Esophagus muscularis mucosa (tissue), 4 donors: ENCODE measurements around the gene IFI6. TPM values are rescaled to one million over a fixed set of nuclear protein-coding genes. Genes with fewer than 3 reads are reported as not detected.
A peak's percentile ranks its signal among the peaks of the same experiment; 100 is the strongest.

Source experiments
- DNase-seq: peaks from one replicate; pipeline ENCODE4 v3.0.0-alpha.2; 2017; ENCODE audit errors: extremely low spot score
- H3K27ac ChIP-seq, 4 donors: fragments of 200-600 bp; sonication (generic); replicated peaks in 1 of 4; 1 replicate in 3 of 4; 2 replicates in 1 of 4; pipeline ENCODE4 v1.5.1; 2016 to 2019; ENCODE audit warnings: mild to moderate bottlenecking in 1 of 4
- H3K27me3 ChIP-seq, 4 donors: fragments of 200-600 bp; sonication (generic); one replicate each; pipeline versions ENCODE4 v1.5.1 to v1.6.0; 2016 to 2019
- H3K36me3 ChIP-seq, 4 donors: fragments of 200-600 bp; sonication (generic); one replicate each; pipeline ENCODE4 v1.5.1; 2016 to 2019
- H3K4me1 ChIP-seq, 4 donors: fragments of 200-600 bp; sonication (generic); one replicate each; pipeline ENCODE4 v1.5.1; 2016 to 2019
- H3K4me3 ChIP-seq, 4 donors: fragments of 200-600 bp; sonication (generic); 1 replicate in 2 of 4; 2 replicates in 2 of 4; pipeline ENCODE4 v1.5.1; 2016 to 2019; ENCODE audit warnings: mild to moderate bottlenecking in 4 of 4, moderate library complexity in 1 of 4
- H3K9me3 ChIP-seq, 4 donors: fragments of 200-600 bp; sonication (generic); 1 replicate in 3 of 4; 2 replicates in 1 of 4; pipeline ENCODE4 v1.5.1; 2016 to 2019
- EP300 ChIP-seq: sonication (generic); formaldehyde crosslinking; IDR thresholded peaks from one replicate; pipeline ENCODE4 v1.6.1; 2017; ENCODE audit warnings: antibody characterized with exemption
- POLR2A ChIP-seq: fragments of 450-650 bp; IDR thresholded peaks from one replicate; pipeline ENCODE4 v1.6.1; 2017; ENCODE audit warnings: antibody characterized with exemption, moderate library complexity, mild to moderate bottlenecking, low read depth
- POLR2AphosphoS5 ChIP-seq, 2 donors: sonication (generic); formaldehyde crosslinking; IDR thresholded peaks; one replicate each; pipeline ENCODE4 v1.6.1; 2017; ENCODE audit warnings: antibody characterized with exemption in 2 of 2
- WGBS: methylation state at CpG from one replicate; pipeline ENCODE4 v1.1.5; 2018; 5-methylcytosine and 5-hydroxymethylcytosine counted together
- intact Hi-C: fragments of 100-400 bp; cut with DNase I; formaldehyde crosslinking; loops from one replicate; pipeline ENCODE4 v1.15.1; 2023
- total RNA-seq, 4 donors: library from RNA; depleted of rRNA; stranded (reverse); fragments of >200 nt; gene quantifications; one replicate each; pipeline versions ENCODE4 v1.1.0 to v1.2.1, GENCODE V29; 2016
- TF ChIP-seq, protein P1 (sequence below), 3 experiments: fragments of 200-600 bp in 2 of 3; fragments of 450-650 bp in 1 of 3; sonication (generic) in 2 of 3; IDR thresholded peaks; one replicate each; pipeline ENCODE4 v1.5.1; 2017 to 2019; ENCODE audit warnings: antibody characterized with exemption in 3 of 3, mild to moderate bottlenecking in 2 of 3, moderate library complexity in 1 of 3

Gene IFI6
- total RNA-seq, 4 donors from 2014 or later: 33.2 to 86.3 (median 70.2) TPM

DNA sequence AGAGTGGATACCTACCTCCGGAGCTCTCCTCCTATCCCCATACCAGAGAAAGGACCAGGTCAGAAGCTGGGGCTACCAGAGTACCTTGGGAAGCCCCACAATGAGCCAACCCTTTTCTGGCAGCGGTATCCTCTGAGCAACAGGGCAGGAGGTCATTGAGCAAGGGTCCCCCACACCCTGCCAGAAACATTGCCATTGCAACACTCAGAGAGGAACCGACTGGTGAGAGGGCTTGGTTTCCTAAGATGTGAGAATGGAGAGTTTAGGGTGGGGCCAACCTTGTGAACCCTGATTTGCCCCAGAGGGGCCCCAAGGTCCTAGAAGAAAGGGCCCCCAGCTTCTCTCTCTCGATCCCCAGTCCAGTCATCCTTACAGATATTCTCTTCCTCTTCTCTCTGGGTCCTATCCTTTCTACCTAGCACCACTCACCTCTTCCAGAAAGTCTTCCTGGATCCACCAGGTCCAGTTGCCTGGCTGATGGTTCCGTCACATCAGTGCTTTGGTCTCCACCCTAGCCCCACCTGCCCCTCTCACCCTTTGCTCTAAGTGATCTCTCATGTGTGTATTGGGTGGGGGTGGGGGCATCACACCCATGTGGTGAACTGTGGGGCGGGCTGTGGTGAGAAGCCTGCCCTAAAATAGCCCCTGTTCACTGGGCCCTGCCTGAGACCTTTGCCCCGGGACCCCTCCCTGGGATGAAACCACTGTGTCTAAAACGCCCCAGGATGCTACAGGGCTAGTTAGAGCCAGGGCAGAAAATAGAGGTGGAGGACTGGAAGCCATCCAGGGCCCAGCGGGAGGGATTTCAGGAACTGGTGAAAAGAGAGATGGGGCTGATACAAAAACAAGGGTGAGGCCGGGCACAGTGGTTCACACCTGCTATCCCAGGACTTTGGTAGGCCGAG, 45.7 kb downstream of the IFI6 start:
- peak in 1 of 2 donors; percentile 7 for TF ChIP-seq POLR2AphosphoS5 (IDR thresholded peaks at IDR 0.05)
- TF ChIP-seq EP300: no peak
- intact Hi-C loops: no loop called here
- no peak for DNase-seq
- peaks cover 0 to 3% (median 0%) of the 10 kb centered on the region in 4 donors for H3K27me3 ChIP-seq
- H3K4me3 ChIP-seq: no peak overlapping the region
- 88% methylated on average over 9 of the region's 11 CpGs for WGBS
- peak overlapping the region in 1 of 4 donors; percentile 40 for H3K27ac ChIP-seq
- H3K9me3 ChIP-seq: no peaks in the 10 kb centered on the region
- no peaks in the 10 kb centered on the region for H3K36me3 ChIP-seq
- peaks cover 22 to 54% (median 30%) of the 10 kb centered on the region in 4 donors for H3K4me1 ChIP-seq

DNA sequence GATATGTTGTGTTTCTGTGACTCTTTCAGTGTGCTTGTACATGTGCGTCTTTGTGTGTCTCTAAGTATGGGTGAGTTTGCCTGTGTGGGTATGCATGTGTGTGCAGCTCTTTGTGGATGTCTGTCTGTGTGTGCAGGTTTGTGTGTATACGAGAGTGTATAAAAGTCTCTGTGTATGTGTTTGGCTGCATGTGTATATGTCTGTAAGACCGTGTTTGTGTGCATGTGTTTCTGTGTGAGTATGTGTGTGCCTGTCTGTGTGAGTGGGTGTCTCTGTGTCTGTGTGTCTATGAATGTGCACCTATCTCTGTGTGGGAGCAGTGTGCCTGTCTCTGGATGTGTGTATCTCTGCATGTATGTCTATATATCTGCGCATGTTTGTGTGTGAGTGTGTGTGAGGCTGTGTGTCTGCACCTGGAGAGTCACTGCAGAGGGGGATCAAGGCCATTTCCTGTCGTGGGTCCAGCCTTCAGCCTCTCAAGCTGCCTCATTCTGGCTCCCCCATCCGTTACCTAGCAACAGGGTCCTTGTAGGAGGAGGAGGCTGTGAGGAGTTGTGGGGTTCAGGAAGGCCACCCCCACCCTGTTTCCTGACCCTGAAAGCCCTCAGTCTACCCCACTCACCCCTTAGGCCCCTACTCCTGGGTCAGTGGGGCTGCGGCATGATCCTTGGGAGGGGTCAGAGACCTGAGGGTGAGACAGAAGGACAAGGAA, 47.4 kb downstream of the IFI6 start:
- Histone ChIP-seq H3K4me3 (no peak overlapping the region), H3K9me3 (no peaks in the 10 kb centered on the region), H3K27me3 (peaks cover 0 to 3% (median 0%) of the 10 kb centered on the region in 4 donors), H3K4me1 (peaks cover 7 to 38% (median 16%) of the 10 kb centered on the region in 4 donors), H3K27ac (no peak overlapping the region), H3K36me3 (no peaks in the 10 kb centered on the region)
- TF ChIP-seq, protein P1, sequence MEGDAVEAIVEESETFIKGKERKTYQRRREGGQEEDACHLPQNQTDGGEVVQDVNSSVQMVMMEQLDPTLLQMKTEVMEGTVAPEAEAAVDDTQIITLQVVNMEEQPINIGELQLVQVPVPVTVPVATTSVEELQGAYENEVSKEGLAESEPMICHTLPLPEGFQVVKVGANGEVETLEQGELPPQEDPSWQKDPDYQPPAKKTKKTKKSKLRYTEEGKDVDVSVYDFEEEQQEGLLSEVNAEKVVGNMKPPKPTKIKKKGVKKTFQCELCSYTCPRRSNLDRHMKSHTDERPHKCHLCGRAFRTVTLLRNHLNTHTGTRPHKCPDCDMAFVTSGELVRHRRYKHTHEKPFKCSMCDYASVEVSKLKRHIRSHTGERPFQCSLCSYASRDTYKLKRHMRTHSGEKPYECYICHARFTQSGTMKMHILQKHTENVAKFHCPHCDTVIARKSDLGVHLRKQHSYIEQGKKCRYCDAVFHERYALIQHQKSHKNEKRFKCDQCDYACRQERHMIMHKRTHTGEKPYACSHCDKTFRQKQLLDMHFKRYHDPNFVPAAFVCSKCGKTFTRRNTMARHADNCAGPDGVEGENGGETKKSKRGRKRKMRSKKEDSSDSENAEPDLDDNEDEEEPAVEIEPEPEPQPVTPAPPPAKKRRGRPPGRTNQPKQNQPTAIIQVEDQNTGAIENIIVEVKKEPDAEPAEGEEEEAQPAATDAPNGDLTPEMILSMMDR (IDR thresholded peaks at IDR 0.05): no peak
- no peak for TF ChIP-seq EP300
- no peak for TF ChIP-seq POLR2A
- no peak for TF ChIP-seq POLR2AphosphoS5 (IDR thresholded peaks at IDR 0.05)
- WGBS: 64% methylated on average over 7 of the region's 7 CpGs
- intact Hi-C loops: no loop called here
- DNase-seq: no peak

DNA sequence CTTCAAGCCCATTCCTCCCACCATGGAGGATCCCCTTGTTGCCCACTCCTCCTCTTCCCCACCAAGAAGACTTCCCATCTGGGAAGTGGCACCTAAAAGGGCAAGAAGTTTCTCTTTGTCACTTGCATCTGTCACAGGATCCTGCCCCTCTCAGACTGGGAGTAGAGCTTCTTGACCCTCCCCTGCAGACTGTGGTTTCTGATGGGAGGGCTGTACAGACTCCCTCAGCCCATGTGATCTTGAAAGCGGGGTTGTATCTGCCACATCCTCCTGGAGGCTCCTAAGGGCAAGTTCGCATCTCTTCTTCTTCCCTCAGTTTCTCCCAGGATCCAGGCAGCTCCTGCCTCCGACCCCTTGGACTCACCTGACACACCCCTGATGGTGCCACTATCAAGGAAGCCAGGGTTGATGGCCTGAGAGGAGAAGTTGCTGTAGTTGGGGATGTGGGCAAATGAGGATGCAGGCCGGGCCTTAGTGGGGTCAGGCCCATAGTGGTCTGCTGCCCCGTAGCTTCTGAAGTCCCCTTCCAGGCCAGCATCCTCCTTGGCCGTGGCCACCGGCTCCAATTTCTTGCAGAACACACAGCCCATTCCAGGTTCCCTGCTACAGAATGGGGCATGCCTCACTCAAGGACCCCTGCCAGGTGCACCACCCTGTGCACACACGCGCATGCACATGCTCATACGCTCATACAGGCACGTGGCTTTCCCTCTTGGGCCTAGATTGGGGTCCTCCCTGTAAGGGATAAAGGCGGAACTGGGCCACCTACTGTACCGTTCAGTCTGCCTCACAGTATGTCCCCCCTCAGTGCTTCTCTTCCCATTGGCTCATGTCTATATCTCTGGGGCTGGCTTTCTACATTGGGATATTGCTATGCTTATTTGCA, 48.4 kb downstream of the IFI6 start:
- intact Hi-C loops: no loop called here
- no peaks in the 10 kb centered on the region for H3K36me3 ChIP-seq
- 92% methylated on average over 12 of the region's 13 CpGs for WGBS
- peaks cover 5 to 27% (median 6%) of the 10 kb centered on the region in 4 donors for H3K4me1 ChIP-seq
- no peak for TF ChIP-seq POLR2AphosphoS5 (IDR thresholded peaks at IDR 0.05)
- TF ChIP-seq, protein P1 (IDR thresholded peaks at IDR 0.05): no peak
- TF ChIP-seq POLR2A: no peak
- TF ChIP-seq EP300: no peak
- no peak overlapping the region for H3K4me3 ChIP-seq
- no peaks in the 10 kb centered on the region for H3K9me3 ChIP-seq
- H3K27me3 ChIP-seq: peaks cover 0 to 3% (median 0%) of the 10 kb centered on the region in 4 donors
- no peak overlapping the region for H3K27ac ChIP-seq
- no peak for DNase-seq

DNA sequence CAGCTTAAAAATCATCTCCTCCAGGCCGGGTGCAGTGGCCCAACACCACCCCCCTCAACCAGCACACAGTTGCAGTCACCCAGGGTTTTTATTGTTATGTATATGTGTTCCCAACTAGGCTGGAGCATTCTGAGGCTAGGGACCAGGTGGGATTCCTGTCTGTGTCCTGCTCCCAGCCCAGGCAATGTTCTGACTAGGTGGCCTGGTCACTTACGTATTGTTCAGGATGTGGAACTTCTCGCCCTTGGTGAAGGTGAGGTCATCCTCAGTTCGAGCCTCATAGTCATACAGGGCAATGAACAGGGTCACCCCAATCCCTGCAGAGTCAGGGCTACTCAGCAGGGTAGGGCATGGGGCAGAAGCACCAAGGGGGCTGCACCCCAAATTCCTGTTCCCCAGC, 49.2 kb downstream of the IFI6 start:
- TF ChIP-seq POLR2AphosphoS5 (IDR thresholded peaks at IDR 0.05) (no peak), POLR2A (no peak), EP300 (no peak)
- TF ChIP-seq, protein P1 (IDR thresholded peaks at IDR 0.05): no peak
- 86% methylated on average over 4 of the region's 4 CpGs for WGBS
- no peak for DNase-seq
- Histone ChIP-seq H3K4me1 (peaks cover 0 to 21% (median 5%) of the 10 kb centered on the region in 4 donors), H3K27me3 (peaks cover 0 to 3% (median 0%) of the 10 kb centered on the region in 4 donors), H3K36me3 (no peaks in the 10 kb centered on the region), H3K9me3 (no peaks in the 10 kb centered on the region), H3K4me3 (no peak overlapping the region), H3K27ac (no peak overlapping the region)
- intact Hi-C loops: no loop called here
